ENCODE results near the gene SERPINB6.
"Not testable (repeated sequence)": the region's sequence is repeated elsewhere in the genome, so short reads cannot be mapped to it uniquely, and the experiment has no call there.

SERPINB6 gene

DNA sequence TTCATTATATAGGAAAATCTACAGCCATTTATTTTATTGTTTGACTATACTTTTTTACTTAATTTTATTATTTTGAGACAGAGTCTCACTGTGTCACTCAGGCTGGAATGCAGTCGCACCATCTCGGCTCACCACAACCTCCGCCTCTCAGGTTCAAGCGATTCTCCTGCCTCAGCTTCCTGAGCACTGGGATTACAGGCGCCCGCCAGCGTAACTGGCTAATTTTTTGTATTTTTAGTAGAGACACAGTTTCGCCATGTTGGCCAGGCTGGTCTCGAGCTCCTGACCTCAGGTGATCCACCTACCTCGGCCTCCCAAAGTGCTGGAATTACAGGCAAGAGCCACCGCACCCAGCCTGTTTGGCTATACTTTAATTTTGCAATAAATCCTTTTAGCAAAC, 38.5 kb downstream of the SERPINB6 start:
- not testable (repeated sequence) for DNase-seq

DNA sequence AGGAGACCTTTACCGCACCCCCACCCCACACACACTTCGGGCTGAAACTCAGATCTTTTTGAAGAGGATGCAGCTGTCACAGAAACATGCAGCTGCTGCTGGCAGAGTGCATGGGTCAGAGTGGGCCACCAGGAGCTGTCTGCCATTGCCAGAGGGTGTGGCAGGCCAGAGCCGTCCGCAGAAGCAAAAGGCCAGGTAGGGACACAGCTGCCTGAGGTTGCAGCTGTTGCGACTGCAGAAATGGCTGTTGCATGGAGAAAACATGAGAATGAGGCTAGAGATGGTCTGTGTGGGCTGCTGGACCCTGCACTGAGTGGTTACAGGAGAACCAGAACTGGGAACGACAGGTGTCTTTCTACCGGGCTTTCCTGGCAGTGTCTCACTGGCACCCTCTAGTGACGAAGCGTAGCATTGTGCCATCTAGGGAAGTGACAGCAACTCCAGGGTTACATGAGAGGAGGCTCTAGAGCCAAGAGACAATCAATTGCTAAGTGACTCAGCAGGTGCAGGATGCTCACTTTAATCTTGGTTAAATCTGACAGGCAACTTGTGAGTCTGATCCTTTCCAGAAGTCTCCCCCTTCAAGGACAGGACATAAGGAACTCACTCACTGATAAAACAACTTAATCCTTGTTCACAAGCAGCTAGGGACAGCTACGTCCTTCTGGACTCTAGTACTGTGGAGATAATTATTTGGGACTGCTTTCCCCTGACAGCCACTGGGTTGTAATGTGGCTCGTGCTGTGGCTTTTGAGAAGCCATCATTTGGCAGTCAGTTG, 39.2 kb downstream of the SERPINB6 start:
- peak; percentile 55 for DNase-seq

DNA sequence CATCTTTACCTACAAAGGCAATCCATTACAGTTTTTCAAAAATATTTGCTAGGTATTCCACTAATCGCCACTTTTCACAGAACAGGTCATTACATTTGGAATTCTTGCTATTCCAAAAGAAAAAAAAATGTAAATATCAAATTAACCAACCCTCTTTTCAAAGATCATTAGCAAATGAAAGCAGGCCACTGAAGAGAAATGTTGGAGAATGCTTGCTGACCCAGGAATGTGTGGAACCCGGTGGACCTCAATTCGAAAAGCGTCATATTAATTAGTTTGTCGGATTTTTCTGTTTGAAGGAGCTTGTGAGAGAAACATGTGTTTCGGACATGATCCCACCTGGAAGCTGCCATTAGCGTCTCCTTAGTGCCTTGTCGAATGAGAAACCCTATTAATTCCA, 40.3 kb downstream of the SERPINB6 start:
- DNase-seq: no peak

DNA sequence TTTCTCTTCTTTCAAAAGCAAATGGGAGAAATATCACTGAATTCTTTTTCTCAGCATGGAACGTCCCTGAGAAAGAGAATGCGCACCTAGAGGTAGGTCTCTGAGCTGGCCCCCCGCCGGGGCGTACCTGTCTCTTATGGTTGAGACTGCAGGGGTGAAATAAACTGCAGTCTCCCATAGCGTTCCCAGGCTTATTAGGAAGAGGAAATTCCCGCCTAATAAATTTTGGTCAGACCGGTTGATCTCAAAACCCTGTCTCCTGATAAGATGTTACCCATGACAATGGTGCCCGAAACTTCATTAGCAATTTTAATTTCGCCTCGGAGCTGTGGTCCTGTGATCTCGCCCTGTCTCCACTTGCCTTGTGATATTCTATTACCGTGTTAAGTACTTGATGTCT, 43.4 kb downstream of the SERPINB6 start:
- DNase-seq: not testable (repeated sequence)

DNA sequence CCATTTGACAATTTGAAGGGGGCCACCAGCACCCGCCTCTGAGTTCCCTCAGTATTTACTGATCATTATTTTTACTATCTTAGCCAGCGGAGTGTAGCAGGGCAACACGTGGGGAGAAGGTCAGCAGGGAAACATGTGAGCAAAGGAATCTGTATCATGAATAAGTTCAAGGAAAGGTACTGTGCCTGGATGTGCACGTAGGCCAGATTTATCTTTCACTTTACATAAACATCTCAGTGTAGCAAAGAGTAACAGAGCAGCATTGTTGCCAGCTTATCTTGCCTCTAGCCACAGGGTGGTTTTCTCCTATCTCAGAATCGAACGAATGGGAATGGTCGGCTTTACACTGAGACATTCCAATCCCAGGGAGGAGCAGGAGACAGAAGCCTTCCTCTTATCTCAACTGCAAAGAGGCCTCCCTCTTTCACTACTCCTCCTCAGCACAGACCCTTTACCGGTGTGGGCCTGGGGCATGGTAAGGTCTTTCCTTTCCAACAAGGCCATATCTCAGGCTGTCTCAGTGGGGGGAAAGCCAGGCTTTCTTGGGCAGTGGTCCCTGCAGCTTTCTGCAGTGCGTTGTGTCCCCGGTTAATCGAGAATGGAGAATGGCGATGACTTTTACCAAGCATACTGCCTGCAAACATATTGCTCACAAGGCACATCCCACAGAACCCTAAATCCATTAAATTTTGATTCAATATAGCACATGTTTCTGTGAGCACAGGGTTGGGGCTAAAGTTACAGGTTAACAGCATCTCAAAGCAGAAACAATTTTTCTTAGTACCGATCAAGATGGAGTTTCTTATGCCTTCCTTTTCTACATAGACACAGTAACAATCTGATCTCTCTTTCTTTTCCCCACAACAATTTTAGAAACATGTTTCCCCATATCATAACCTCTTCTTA, 45.3 kb downstream of the SERPINB6 start:
- DNase-seq: not testable (repeated sequence)

DNA sequence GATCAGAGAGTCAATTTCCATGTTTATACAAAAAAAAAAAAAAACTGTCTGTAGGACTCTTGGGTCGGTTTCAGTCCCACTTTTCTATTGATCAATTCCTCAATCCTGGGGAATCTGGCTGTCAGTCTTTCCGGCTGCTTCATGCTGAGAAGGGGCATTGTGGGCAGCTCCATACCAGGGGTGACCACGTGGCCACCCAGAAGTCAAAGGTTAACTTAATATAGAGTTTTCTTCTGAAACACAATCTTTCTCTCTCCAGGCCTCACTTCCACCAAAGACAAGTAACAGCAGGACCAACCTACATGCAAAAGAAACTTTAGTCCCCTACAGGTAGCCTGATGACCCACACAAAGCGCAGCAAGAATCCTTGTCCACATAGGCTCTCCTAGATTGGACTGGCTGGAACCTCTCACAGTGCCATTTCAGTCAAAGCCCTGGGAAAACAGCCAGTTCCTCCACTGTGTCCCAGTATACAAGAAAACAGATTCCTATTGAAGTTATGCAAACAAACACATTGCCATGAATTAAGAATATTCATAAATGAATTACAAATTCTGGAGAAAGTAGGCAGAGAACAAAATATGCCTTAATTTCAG, 49.7 kb downstream of the SERPINB6 start:
- no peak for DNase-seq

DNA sequence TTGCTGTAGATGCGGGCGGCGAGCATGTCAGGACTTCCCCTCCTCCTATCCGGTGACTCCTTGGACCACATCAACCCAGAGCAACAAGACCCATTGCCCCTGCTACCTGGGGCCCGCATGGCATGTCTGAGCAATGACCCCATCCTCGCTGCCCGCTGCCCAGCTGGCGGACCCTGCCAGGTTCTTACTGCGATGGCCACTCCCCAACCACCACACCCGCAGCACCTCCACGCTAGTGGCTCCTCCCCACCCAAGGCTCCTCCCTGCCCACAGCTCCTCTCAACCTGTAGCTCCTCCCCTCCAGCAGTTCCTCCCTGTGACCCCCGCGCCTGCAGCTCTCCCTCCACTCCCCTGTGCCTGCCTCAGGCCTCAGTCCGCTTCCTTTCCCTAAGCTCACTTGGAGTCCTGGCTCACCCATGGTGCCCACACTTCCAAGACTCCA, 50.7 kb downstream of the SERPINB6 start:
- no peak for DNase-seq

DNA sequence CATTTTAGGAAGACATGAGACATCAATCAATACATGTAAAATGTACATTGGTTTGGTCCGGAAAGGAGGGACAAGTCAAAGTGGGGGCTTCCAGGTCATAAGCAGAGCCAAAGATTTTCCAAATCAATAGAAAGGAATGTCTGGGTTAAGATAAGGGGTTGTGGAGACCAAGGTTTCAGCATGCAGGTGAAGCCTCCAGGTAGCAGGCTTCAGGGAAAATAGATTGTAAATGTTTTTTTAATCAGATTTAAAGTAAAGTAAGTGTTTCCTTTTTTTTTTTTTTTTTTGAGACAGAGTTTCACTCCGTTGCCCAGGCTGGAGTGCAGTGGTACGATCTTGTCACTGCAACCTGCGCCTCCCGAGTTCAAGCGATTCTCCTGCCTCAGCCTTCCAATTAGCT, 51.5 kb downstream of the SERPINB6 start:
- no peak for DNase-seq

DNA sequence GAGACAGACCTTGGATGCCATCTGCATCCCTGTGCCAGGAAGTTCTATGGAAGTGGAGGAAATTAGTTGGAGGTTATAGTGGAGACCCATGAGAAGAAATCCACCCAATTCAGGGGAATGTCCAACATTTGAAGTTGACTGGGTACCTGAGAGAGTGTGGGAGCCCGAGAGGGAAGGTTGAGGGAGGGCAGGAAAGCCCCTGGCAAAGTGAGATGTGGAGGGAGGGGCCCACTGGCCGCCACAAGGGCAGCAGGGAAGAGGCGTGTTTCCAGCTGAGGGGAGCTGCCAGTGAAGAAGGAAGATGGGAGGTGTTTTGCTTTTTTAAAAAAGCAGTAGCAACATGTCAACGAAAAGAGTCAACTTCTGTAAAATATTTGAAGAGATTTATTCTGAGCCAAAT, 52.0 kb downstream of the SERPINB6 start:
- DNase-seq: no peak

DNA sequence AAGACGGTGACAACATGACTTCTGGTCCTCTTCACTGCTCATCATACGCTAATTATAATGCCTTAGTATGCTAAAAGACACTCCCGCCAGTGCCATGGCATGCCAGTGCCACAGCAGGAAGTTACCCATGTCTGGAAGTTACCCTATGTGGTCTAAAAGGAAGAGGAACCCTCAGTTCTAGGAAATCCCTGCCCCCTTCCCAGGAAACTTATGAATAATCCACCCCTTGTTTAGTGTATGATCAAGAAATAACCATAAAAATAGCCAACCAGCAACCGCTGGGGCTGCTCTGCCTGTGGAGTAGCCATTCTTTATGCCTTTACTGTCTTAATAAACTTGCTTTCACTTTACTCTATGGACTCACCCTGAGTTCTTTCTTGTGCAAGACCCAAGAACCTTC, 52.4 kb downstream of the SERPINB6 start:
- no peak for DNase-seq

DNA sequence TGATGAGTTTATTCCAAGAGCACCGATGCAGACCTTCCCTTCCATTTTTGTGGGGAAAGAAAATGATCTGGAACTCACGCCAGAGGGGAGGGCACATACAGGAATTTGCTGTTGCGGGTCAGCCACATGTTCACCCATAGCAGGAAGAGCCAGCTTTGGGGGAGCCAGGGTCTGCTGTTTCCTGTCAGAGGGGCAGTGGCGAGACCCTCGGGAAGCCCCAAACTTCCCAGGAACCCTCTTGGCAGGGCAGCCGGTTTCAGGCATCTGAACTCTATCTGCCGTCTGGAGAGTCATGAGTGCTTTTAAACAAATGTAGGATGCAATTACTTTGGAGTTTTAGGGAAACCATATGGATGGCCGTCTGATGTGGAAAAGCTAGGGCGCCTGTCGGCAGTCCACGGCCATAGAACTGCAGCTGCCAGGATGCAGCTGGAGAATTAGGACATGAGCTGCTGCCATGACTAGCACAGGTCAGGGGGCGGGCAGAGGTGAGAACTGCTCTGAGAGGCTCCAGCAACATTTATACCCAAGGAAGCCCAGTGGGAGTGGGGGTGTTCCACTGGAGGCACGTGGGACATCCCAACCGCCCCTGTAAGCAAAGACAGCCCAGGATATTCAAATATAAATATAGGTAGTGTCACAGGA, 53.4 kb downstream of the SERPINB6 start:
- no peak for DNase-seq

DNA sequence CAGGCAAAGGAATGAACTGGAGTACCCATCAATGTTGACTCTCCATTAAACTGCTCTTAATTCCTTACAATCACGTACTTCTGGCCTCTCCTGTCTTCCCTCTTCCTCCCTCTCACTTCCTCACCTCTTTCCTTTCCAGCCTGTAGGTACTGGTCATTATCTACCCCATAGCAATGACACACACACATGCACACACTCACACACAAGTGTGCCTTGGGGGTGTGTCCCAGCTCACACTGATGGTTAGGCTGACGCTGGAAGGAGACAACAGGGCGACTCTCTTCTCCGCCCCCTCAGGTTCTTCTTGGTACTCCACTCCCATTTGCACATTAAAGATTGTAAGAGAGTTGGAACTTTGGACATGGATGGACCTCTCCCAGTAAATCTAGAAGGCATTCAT, 54.3 kb downstream of the SERPINB6 start:
- no peak for DNase-seq

DNA sequence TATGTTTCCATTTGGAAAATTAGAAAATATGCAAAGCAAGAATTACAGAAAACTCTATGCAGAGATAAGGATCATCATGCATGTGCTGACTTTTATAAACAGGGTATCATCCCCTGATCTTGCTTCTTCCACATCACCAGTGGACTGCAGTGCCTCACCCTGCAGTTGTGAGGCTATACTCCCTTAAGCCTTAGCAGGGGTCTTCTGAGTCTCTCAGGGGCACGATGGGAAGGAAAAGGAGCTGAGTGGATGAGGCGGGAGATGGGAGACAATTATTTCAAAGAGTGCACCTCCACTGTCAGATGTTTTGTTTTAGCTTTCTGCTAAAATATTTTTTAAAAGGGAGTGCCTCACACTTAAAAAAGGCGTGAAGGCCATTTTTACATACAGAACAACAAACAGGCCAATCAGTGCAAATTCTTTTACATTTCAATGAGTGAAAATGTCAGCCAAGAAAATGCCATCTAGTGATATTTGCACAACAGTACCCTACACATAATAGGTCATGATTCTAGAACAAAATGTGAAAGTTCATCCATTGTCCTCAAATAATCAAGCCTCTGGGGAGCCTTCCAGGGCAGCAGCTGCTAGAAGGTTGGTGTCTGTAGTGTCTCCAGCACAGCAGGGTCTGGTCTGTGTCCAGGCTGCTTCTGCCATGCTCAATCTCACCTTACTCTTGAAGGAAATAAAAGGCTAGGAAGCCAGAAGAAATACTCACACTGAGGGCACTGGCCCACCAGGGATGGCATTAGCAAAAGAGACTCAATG, 55.0 kb downstream of the SERPINB6 start:
- DNase-seq: no peak

DNA sequence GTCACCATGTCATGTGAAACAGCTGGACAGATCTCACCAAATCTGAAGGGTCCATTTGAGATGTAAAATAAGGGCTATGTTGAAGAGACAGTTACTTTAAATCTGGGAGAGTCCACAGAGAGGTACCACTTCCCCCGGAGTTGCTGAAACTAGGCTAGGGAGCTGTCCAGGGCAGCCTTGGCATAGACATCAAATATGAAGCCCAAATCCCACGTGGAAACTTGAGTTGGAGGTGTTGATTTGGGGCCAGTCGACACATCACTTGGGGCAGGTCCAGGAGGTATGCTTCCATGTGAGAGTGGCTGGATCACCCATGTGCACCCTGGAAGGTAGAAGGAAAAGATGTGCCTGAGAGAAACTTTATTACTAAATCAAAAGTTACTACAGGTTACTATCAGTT, 56.2 kb downstream of the SERPINB6 start:
- no peak for DNase-seq

DNA sequence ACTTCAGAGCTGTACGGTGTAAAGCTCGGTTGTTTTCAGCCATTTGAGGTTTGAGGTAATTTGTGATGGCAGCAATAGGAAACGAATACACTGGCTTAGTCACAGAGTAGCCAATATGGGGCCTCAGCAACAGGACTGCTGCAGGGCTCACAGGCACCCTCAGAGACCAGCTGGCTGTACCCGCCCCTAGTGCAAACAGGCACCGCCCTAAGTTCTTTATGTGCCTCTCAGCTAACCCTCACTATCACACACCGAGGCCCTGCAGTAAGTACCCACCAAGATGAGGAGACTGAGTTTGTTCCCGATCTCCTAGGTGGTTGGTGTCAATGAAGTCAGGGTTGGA, 57.1 kb downstream of the SERPINB6 start:
- no peak for DNase-seq

DNA sequence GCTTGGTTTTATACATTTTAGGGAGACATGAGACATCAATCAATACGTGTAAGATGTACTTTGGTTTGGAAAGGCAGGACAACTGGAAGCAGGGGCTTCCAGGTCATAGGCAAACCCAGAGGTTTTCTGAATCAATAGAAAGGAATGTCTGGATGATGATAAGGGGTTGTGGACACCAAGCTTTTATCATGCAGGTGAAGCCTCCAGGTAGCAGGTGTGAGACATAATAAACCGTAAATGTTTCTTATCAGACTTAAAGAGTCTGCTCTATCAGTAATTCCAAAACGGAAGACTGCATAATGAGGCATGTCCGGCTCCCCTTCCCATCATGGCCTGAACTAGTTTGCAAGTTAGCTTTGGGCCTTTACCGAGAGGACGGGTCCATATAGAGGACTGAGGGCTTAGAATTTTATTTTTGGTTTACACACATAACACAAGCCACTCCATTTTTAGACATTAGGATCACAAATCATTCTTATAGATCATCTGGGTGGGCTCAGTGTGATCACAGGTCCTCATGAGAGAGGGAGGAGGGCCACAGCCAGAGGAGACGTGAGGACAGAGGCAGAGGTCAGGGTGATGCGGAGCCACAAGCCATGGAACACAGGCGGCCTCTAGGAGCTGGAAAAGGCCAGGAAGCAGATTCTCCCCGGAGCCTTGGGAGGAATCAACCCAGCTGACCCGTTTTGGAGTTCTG, 57.6 kb downstream of the SERPINB6 start:
- DNase-seq: no peak

DNA sequence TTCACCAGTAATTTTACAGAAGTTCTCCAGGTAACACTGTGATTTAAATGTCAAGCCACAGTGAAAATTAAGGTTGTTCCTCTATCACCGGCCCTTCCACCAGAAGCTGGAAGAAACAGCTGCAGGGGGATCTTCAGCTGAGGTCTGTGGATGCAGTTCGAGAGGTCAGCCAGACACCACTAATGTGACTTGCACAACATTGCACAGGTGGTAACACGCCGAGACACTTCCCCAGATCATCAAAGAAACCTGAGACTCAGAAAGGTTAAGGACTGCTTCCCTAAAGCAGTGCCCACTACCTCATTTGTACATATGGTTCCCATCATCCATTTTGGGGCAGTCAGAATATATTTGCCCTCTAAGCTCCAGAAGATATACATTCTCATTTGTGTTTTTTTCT, 60.2 kb downstream of the SERPINB6 start:
- DNase-seq: no peak

DNA sequence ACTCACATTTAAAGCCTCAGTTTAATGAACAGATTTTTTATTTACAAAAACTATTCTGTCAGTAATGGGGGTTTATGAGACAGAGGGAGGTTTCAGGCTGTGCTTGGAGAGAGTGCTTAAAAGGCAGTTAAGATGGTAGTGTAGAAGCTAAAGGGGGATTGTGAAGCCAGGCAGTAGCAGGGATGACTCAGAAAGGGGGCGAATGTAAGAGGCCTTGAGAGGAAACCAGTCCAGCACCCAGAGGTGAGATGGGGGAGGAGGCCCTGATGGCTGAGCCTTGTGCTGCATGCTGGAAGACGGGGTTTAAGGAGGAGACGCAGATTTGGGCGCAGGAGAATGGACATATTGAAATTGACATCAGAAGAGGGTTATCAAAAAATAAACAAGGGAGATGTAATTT, 61.6 kb downstream of the SERPINB6 start:
- DNase-seq: no peak

DNA sequence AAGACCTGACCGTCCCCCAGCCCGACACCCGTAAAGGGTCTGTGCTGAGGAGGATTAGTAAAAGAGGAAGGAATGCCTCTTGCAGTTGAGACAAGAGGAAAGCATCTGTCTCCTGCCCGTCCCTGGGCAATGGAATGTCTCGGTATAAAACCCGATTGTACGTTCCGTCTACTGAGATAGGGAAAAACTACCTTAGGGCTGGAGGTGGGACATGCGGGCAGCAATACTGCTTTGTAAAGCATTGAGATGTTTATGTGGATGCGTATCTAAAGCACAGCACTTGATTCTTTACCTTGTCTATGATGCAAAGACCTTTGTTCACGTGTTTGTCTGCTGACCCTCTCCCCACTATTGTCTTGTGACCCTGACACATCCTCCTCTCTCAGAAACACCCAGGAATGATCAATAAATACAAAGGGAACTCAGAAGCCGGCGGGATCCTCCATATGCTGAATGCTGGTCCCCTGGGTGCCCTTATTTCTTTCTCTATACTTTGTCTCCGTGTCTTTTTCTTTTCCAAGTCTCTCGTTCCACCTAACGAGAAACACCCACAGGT, 62.2 kb downstream of the SERPINB6 start:
- DNase-seq: not testable (repeated sequence)

DNA sequence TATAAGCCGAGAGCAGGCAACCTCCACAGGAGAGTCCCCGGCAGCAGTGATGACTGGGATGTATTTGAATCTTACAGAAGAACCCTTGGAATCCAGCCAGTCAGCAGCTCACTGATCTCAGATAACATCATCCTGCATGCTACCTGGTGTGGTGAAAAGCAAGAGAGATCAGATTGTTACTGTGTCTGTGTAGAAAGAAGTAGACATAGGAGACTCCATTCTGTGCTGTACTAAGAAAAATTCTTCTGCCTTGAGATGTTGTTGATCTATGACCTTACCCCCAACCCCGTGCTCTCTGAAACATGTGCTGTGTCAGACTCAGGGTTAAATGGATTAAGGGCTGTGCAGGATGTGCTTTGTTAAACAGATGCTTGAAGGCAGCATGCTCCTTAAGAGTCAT, 62.9 kb downstream of the SERPINB6 start:
- DNase-seq: peak; percentile 0

DNA sequence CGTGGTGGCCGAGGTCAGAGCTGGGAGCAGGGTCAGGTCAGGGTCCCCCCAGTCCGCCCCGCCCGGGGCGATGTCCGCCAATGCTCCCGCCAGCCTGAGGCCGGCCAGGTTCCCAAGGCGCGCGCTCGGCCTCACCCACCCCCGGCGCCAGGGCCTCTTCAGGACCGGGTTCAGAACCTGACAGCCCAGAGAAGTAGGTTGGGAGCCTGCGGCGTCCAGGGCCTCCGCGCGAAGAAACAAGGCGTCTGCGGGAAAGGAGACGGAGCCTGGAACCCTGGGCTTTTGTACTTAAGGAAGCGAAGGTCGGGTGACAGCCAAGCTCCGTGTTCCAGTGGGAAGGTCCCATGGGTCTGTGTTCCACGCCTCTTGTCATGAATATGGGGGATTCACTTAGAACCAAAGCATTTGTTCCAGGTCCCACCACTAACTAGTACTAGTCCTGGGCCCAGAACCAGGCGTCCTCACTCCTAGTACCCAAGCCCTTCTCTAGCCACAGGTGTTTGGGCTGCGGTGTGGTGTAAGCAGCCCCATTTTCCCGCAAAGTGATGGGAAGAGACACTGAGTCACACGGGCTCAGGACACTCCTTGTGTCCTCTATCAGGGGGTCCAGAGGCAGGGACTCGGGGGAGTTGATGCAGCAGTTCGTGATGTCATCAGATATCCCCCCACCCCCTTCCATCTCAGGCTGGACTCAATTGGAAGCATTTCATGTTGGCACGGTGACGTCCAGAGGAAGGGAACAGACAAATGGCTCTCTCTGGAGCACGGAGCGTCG, 67.8 kb downstream of the SERPINB6 start:
- DNase-seq: not testable (repeated sequence)

All from NCI-H1092 treated with DMSO at 0.1 percent for 48 hours (cell line).